WTC11 (cell line): ENCODE results near the gene AGPAT3. TPM values are rescaled to one million over a fixed set of nuclear protein-coding genes. Genes with fewer than 3 reads are reported as not detected.

Experiments used
- ATAC-seq: fragments of 200-7000 bp; cut with Tn5 transposase; 2 replicates; pipeline ENCODE4 v1.10.0; 2021; ENCODE audit warnings: mild to moderate bottlenecking, moderate library complexity
- CTCF ChIA-PET: fragments of 300-600 bp; sonication (Branson Sonifier 250); formaldehyde crosslinking; loops from one replicate; lab custom pipeline; 2021; ENCODE audit warnings: antibody characterized with exemption; lab: Charles Lee
- POLR2A ChIA-PET: fragments of 350-600 bp; sonication (Branson Sonifier 250); formaldehyde crosslinking; loops from one replicate; lab custom pipeline; 2021; ENCODE audit warnings: antibody characterized with exemption; lab: Charles Lee
- DNase-seq: peaks from one replicate; pipeline ENCODE4 v3.0.0; 2021; ENCODE audit warnings: low spot score
- H3K27ac Mint-ChIP-seq: 2 replicates; pipeline ENCODE4 v1.8.0; 2021; ENCODE audit warnings: mixed read lengths
- H3K27me3 Mint-ChIP-seq: 2 replicates; pipeline ENCODE4 v1.8.0; 2021; ENCODE audit warnings: low read depth, mild to moderate bottlenecking, moderate library complexity, mixed read lengths
- H3K36me3 Mint-ChIP-seq: 2 replicates; pipeline ENCODE4 v1.8.0; 2021; ENCODE audit warnings: mixed read lengths
- H3K4me1 Mint-ChIP-seq: 2 replicates; pipeline ENCODE4 v1.8.0; 2022; ENCODE audit warnings: mixed read lengths
- H3K4me3 Mint-ChIP-seq: 2 replicates; pipeline ENCODE4 v1.8.0; 2021; ENCODE audit warnings: mild to moderate bottlenecking, moderate library complexity, mixed read lengths
- H3K9me3 Mint-ChIP-seq: 2 replicates; pipeline ENCODE4 v1.8.0; 2021; ENCODE audit warnings: mixed read lengths
- ARID4B ChIP-seq: sonication (generic); formaldehyde crosslinking; IDR thresholded peaks from 2 replicates; pipeline ENCODE4 v1.8.0; 2023; ENCODE audit warnings: missing genetic modification reagents, mild to moderate bottlenecking, borderline replicate concordance
- ATF1 ChIP-seq: sonication (generic); formaldehyde crosslinking; IDR thresholded peaks from 2 replicates; pipeline ENCODE4 v1.8.1; 2023; ENCODE audit warnings: mild to moderate bottlenecking, moderate library complexity, missing genetic modification reagents
- CDX4 ChIP-seq: fragments of 250-450 bp; sonication (Bioruptor Pico); IDR thresholded peaks from 2 replicates; pipeline ENCODE4 v1.9.0; 2021; ENCODE audit warnings: moderate library complexity, mild to moderate bottlenecking, inconsistent platforms, borderline replicate concordance
- E2F4 ChIP-seq: sonication (generic); formaldehyde crosslinking; IDR thresholded peaks from 2 replicates; pipeline ENCODE4 v1.8.1; 2022; ENCODE audit warnings: low read depth, mild to moderate bottlenecking, moderate library complexity, missing genetic modification reagents, borderline replicate concordance
- GABPB1 ChIP-seq: sonication (generic); formaldehyde crosslinking; IDR thresholded peaks from 2 replicates; pipeline ENCODE4 v1.8.1; 2023; ENCODE audit warnings: mild to moderate bottlenecking, missing genetic modification reagents
- KAT7 ChIP-seq: sonication (generic); formaldehyde crosslinking; IDR thresholded peaks from 2 replicates; pipeline ENCODE4 v1.8.1; 2023; ENCODE audit warnings: missing genetic modification reagents, mild to moderate bottlenecking, borderline replicate concordance
- NFYB ChIP-seq: sonication (generic); formaldehyde crosslinking; conservative IDR thresholded peaks from 2 replicates; pipeline ENCODE4 v1.8.0; 2022; ENCODE audit warnings: low read depth, missing genetic modification reagents
- SMAD4 ChIP-seq: sonication (generic); formaldehyde crosslinking; IDR thresholded peaks from 2 replicates; pipeline ENCODE4 v1.8.0; 2022; ENCODE audit warnings: mild to moderate bottlenecking, missing genetic modification reagents
- SP1 ChIP-seq: sonication (generic); formaldehyde crosslinking; conservative IDR thresholded peaks from 2 replicates; pipeline ENCODE4 v1.8.1; 2022; ENCODE audit warnings: missing genetic modification reagents
- STAT6 ChIP-seq: sonication (generic); formaldehyde crosslinking; conservative IDR thresholded peaks from 2 replicates; pipeline ENCODE4 v1.8.1; 2023; ENCODE audit warnings: mild to moderate bottlenecking, low read depth, missing genetic modification reagents, moderate library complexity
- TEAD4 ChIP-seq: sonication (generic); formaldehyde crosslinking; IDR thresholded peaks from 2 replicates; pipeline ENCODE4 v1.8.0; 2022; ENCODE audit warnings: mild to moderate bottlenecking, missing genetic modification reagents
- TP53 ChIP-seq: sonication (generic); formaldehyde crosslinking; IDR thresholded peaks from 2 replicates; pipeline ENCODE4 v1.8.1; 2023; ENCODE audit warnings: mild to moderate bottlenecking, missing genetic modification reagents
- USF2 ChIP-seq: sonication (generic); formaldehyde crosslinking; IDR thresholded peaks from 2 replicates; pipeline ENCODE4 v1.8.1; 2023; ENCODE audit warnings: mild to moderate bottlenecking, missing genetic modification reagents, moderate library complexity
- ZBTB21 ChIP-seq: sonication (generic); formaldehyde crosslinking; IDR thresholded peaks from 2 replicates; pipeline ENCODE4 v1.8.1; 2023; ENCODE audit warnings: mild to moderate bottlenecking, missing genetic modification reagents, borderline replicate concordance
- ZMAT4 ChIP-seq: fragments of 250-450 bp; sonication (Bioruptor Pico); IDR thresholded peaks from 2 replicates; pipeline ENCODE4 v1.9.0; 2021; ENCODE audit warnings: mild to moderate bottlenecking
- ZNF121 ChIP-seq: sonication (generic); formaldehyde crosslinking; IDR thresholded peaks from 2 replicates; pipeline ENCODE4 v1.8.0; 2023; ENCODE audit warnings: missing genetic modification reagents
- ZNF281 ChIP-seq: sonication (generic); formaldehyde crosslinking; IDR thresholded peaks from 2 replicates; pipeline ENCODE4 v1.8.0; 2023; ENCODE audit warnings: mild to moderate bottlenecking, missing genetic modification reagents
- ZNF317 ChIP-seq: sonication (generic); formaldehyde crosslinking; IDR thresholded peaks from 2 replicates; pipeline ENCODE4 v1.8.1; 2023; ENCODE audit warnings: low read depth, mild to moderate bottlenecking, moderate library complexity, missing genetic modification reagents, borderline replicate concordance
- ZNF396 ChIP-seq: fragments of 250-450 bp; sonication (Bioruptor Pico); IDR thresholded peaks from 2 replicates; pipeline ENCODE4 v1.8.0; 2021; ENCODE audit warnings: mild to moderate bottlenecking, moderate library complexity, borderline replicate concordance
- total RNA-seq: library from RNA; stranded (reverse); gene quantifications from 3 replicates; pipeline ENCODE4 v1.2.3, GENCODE V29; 2021

The AGPAT3 gene
- total RNA-seq, 1 experiment from 2014 or later: 5.6 TPM

- TF ChIP-seq STAT6: no peak
- TF ChIP-seq ZMAT4: no peak
Measured at GRCh38 chr21:43867332-43867703, 2.3 kb downstream of the AGPAT3 start (continued).

- Mint-ChIP-seq H3K9me3 (no peaks in the 10 kb centered on the region), H3K4me1 (peaks cover 14% of the 10 kb centered on the region), H3K4me3 (no peak overlapping the region), H3K36me3 (no peaks in the 10 kb centered on the region), H3K27me3 (peaks cover 24% of the 10 kb centered on the region), H3K27ac (no peak overlapping the region)
- ATAC-seq: no peak
- TF ChIP-seq USF2 (CRISPR knock-in tag) (no peak), E2F4 (CRISPR knock-in tag) (no peak), TP53 (no peak), ZNF396 (CRISPR knock-in tag) (no peak), ATF1 (CRISPR knock-in tag) (no peak)
- ChIA-PET CTCF (no interaction called here), POLR2A (no interaction called here)
- no peak for DNase-seq
Measured at GRCh38 chr21:43867948-43868347, 2.9 kb downstream of the AGPAT3 start.

GRCh38 chr21:43868461-43868860 lies 3.4 kb downstream of the AGPAT3 start:
- ATAC-seq (no peak), DNase-seq (no peak)
- H3K4me3 Mint-ChIP-seq: no peak overlapping the region
- H3K9me3 Mint-ChIP-seq: no peaks in the 10 kb centered on the region
- peaks cover 14% of the 10 kb centered on the region for H3K4me1 Mint-ChIP-seq
- no peaks in the 10 kb centered on the region for H3K36me3 Mint-ChIP-seq
- CTCF ChIA-PET: interaction anchor here (0.6 kb wide), 1 partner anchor 396 kb away, joined by 4 read pairs; no protein-coding TSS in a partner anchor
- peaks cover 18% of the 10 kb centered on the region for H3K27me3 Mint-ChIP-seq
- POLR2A ChIA-PET: no interaction called here
- no peak overlapping the region for H3K27ac Mint-ChIP-seq
- TF ChIP-seq ZNF317: no peak
- TF ChIP-seq SP1 (CRISPR knock-in tag): no peak
- TF ChIP-seq TEAD4: no peak
- TF ChIP-seq CDX4: no peak
- no peak for TF ChIP-seq GABPB1 (CRISPR knock-in tag)
- no peak for TF ChIP-seq SMAD4 (CRISPR knock-in tag)
- no peak for TF ChIP-seq ZBTB21 (CRISPR knock-in tag)
- TF ChIP-seq ZNF281 (CRISPR knock-in tag): no peak
- no peak for TF ChIP-seq NFYB (CRISPR knock-in tag)
- TF ChIP-seq ARID4B (CRISPR knock-in tag): no peak
- TF ChIP-seq KAT7 (CRISPR knock-in tag): no peak
- no peak for TF ChIP-seq ZNF121 (CRISPR knock-in tag)
